ENCODE data around the gene GALNT8.

GALNT8 gene

DNA sequence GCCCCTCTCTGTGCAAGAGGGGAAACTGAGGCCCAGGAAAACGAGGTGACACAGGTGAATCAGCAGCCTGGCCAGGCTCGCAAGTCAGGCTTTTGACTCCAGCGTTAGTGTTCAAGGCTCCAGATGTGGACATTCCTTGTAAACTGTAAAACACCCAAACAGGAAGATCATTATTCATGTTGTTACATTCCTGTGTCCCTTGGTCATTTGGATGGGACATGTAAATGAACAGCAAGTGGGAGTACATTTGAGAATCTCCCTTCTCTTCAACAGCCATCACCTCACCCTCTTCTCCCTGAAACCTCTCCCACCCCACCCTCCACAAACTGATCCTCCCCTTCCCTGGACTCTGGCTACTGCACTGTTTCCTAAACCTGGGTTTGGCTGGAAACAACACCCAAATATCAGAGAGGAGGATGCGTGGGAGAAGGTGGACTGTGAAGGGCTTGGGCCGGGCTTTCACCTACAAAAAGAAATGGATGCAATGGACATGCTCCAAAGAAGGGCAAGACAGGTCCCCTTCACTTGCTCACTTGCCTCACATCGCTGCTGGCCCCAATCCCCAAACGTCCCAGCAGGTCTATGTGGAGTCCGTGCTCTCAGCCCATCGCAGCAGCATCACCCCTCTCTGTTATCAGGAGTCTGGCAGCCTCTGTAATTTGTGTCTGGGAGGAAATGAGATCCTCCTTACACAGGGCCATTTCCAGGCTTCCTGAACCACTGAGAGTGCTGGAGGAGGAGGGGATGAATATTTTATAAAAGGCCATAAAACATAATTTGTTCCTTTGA, 76.7 kb downstream of the GALNT8 start:
- Histone ChIP-seq H3K27me3 (ENCODE audit: insufficient read depth, poor library complexity, severe bottlenecking) (peaks cover 4% of the 10 kb centered on the region), H3K27ac (replicated peaks) (no peak overlapping the region), H3K4me3 (replicated peaks; ENCODE audit: insufficient read depth, low read length) (no peak overlapping the region)
- TF ChIP-seq SPI1 (IDR thresholded peaks at IDR 0.05; ENCODE audit: borderline replicate concordance, low read depth) (no peak), POLR2AphosphoS5 (IDR thresholded peaks at IDR 0.05; ENCODE audit: low read depth) (no peak), GABPA (IDR thresholded peaks at IDR 0.05; ENCODE audit: low read depth) (no peak)
- TF ChIP-seq, protein P1, sequence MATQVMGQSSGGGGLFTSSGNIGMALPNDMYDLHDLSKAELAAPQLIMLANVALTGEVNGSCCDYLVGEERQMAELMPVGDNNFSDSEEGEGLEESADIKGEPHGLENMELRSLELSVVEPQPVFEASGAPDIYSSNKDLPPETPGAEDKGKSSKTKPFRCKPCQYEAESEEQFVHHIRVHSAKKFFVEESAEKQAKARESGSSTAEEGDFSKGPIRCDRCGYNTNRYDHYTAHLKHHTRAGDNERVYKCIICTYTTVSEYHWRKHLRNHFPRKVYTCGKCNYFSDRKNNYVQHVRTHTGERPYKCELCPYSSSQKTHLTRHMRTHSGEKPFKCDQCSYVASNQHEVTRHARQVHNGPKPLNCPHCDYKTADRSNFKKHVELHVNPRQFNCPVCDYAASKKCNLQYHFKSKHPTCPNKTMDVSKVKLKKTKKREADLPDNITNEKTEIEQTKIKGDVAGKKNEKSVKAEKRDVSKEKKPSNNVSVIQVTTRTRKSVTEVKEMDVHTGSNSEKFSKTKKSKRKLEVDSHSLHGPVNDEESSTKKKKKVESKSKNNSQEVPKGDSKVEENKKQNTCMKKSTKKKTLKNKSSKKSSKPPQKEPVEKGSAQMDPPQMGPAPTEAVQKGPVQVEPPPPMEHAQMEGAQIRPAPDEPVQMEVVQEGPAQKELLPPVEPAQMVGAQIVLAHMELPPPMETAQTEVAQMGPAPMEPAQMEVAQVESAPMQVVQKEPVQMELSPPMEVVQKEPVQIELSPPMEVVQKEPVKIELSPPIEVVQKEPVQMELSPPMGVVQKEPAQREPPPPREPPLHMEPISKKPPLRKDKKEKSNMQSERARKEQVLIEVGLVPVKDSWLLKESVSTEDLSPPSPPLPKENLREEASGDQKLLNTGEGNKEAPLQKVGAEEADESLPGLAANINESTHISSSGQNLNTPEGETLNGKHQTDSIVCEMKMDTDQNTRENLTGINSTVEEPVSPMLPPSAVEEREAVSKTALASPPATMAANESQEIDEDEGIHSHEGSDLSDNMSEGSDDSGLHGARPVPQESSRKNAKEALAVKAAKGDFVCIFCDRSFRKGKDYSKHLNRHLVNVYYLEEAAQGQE (IDR thresholded peaks at IDR 0.05; ENCODE audit: insufficient replicate concordance, low read depth), result no peak
- TF ChIP-seq, protein P2, sequence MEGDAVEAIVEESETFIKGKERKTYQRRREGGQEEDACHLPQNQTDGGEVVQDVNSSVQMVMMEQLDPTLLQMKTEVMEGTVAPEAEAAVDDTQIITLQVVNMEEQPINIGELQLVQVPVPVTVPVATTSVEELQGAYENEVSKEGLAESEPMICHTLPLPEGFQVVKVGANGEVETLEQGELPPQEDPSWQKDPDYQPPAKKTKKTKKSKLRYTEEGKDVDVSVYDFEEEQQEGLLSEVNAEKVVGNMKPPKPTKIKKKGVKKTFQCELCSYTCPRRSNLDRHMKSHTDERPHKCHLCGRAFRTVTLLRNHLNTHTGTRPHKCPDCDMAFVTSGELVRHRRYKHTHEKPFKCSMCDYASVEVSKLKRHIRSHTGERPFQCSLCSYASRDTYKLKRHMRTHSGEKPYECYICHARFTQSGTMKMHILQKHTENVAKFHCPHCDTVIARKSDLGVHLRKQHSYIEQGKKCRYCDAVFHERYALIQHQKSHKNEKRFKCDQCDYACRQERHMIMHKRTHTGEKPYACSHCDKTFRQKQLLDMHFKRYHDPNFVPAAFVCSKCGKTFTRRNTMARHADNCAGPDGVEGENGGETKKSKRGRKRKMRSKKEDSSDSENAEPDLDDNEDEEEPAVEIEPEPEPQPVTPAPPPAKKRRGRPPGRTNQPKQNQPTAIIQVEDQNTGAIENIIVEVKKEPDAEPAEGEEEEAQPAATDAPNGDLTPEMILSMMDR (IDR thresholded peaks at IDR 0.05; ENCODE audit: insufficient read depth, low read length), result no peak
- no peak for DNase-seq (ENCODE audit: low read depth in 1 of 2, low spot score in 1 of 2)

- H3K27me3 ChIP-seq (ENCODE audit: insufficient read depth, poor library complexity, severe bottlenecking), result peaks cover 4% of the 10 kb centered on the region
- H3K4me3 ChIP-seq (replicated peaks; ENCODE audit: insufficient read depth, low read length), result no peak overlapping the region
- no peak overlapping the region for H3K27ac ChIP-seq (replicated peaks)
- DNase-seq (ENCODE audit: low read depth in 1 of 2, low spot score in 1 of 2), result no peak
- no peak for TF ChIP-seq SPI1 (IDR thresholded peaks at IDR 0.05; ENCODE audit: borderline replicate concordance, low read depth)
- no peak for TF ChIP-seq GABPA (IDR thresholded peaks at IDR 0.05; ENCODE audit: low read depth)
- TF ChIP-seq POLR2AphosphoS5 (IDR thresholded peaks at IDR 0.05; ENCODE audit: low read depth), result no peak
- TF ChIP-seq, protein P2 (IDR thresholded peaks at IDR 0.05; ENCODE audit: insufficient read depth, low read length), result no peak
- TF ChIP-seq, protein P1 (IDR thresholded peaks at IDR 0.05; ENCODE audit: insufficient replicate concordance, low read depth), result no peak
Observed at GRCh38 chr12:4800555-4800954, 80.4 kb downstream of the GALNT8 start.

DNA sequence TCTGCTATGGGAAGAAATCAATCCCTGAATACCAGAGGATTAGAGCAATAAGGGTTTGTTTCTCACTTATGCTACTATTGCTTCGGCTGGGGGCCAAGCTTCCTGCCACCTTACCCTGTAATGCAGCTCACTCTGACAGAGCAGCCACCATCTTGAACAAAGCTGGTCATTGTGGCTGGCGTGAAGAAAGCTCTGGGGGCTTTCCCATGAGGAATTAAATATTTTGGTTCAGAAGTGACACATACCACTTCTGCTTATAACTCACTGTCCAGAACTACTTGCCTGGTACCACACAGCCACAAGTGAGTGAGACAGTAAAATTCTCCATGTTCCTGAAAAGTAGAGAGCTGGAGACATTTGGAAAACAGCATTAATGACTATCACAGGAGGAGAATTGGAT, 82.6 kb downstream of the GALNT8 start:
- H3K27me3 ChIP-seq (ENCODE audit: insufficient read depth, poor library complexity, severe bottlenecking), result peaks cover 10% of the 10 kb centered on the region
- no peak for TF ChIP-seq GABPA (IDR thresholded peaks at IDR 0.05; ENCODE audit: low read depth)
- TF ChIP-seq SPI1 (IDR thresholded peaks at IDR 0.05; ENCODE audit: borderline replicate concordance, low read depth), result no peak
- TF ChIP-seq, protein P2 (IDR thresholded peaks at IDR 0.05; ENCODE audit: insufficient read depth, low read length), result no peak
- no peak for TF ChIP-seq POLR2AphosphoS5 (IDR thresholded peaks at IDR 0.05; ENCODE audit: low read depth)
- TF ChIP-seq, protein P1 (IDR thresholded peaks at IDR 0.05; ENCODE audit: insufficient replicate concordance, low read depth), result no peak
- H3K27ac ChIP-seq (replicated peaks), result no peak overlapping the region
- H3K4me3 ChIP-seq (replicated peaks; ENCODE audit: insufficient read depth, low read length), result no peak overlapping the region
- no peak for DNase-seq (ENCODE audit: low read depth in 1 of 2, low spot score in 1 of 2)

All from HL-60 (cell line).